Mesodermal cell (in vitro differentiated cells): ENCODE measurements around the gene LHB.

Source experiments
- H3K27ac ChIP-seq: 2 replicates; pipeline ENCODE4 v1.7.0; 2013; ENCODE audit warnings: mild to moderate bottlenecking, low read depth, low read length, moderate library complexity; ENCODE audit not compliant: severe bottlenecking
- H3K36me3 ChIP-seq: 2 replicates; pipeline ENCODE4 v1.7.1; 2013; ENCODE audit warnings: mild to moderate bottlenecking, low read length, moderate library complexity; ENCODE audit not compliant: control insufficient read depth, insufficient read depth
- H3K4me1 ChIP-seq: one replicate; pipeline ENCODE4 v1.7.1; 2013; ENCODE audit warnings: mild to moderate bottlenecking, low read length; ENCODE audit not compliant: insufficient read depth, control insufficient read depth, poor library complexity, severe bottlenecking
- H3K4me3 ChIP-seq: 2 replicates; pipeline ENCODE4 v1.7.0; 2013; ENCODE audit warnings: low read length, control low read depth, mild to moderate bottlenecking; ENCODE audit not compliant: insufficient read depth, poor library complexity, severe bottlenecking; ENCODE audit errors: extremely low read depth
- H3K9me3 ChIP-seq: 2 replicates; pipeline ENCODE4 v1.7.1; 2013; ENCODE audit warnings: mild to moderate bottlenecking, low read length, moderate library complexity; ENCODE audit not compliant: control insufficient read depth
- WGBS, 2 experiments: methylation state at CpG; one replicate each; pipeline ENCODE4 v1.1.5; 2013; ENCODE audit warnings: missing lambda C conversion rate in 2 of 2; ENCODE audit not compliant: insufficient coverage in 2 of 2; 5-methylcytosine and 5-hydroxymethylcytosine counted together

Gene LHB

GRCh38 chr19:48975947-48976847 lies 40.7 kb downstream of the LHB start:
- Histone ChIP-seq H3K36me3 (peaks cover 64% of the 10 kb centered on the region), H3K4me1 (peaks cover 3% of the 10 kb centered on the region), H3K9me3 (no peaks in the 10 kb centered on the region), H3K27ac (no peak overlapping the region), H3K4me3 (no peak overlapping the region)
- 72 to 96% methylated on average over 6 to 7 of the region's 13 CpGs for WGBS, 2 experiments

GRCh38 chr19:48970923-48971395 lies 45.9 kb downstream of the LHB start:
- Histone ChIP-seq H3K27ac (no peak overlapping the region), H3K9me3 (no peaks in the 10 kb centered on the region), H3K36me3 (peaks cover 70% of the 10 kb centered on the region), H3K4me1 (no peaks in the 10 kb centered on the region), H3K4me3 (no peak overlapping the region)
- 19 to 45% methylated on average over 9 to 14 of the region's 19 CpGs for WGBS, 2 experiments

GRCh38 chr19:48970139-48970766 lies 46.6 kb downstream of the LHB start:
- Histone ChIP-seq H3K9me3 (no peaks in the 10 kb centered on the region), H3K27ac (no peak overlapping the region), H3K36me3 (peaks cover 70% of the 10 kb centered on the region), H3K4me1 (no peaks in the 10 kb centered on the region), H3K4me3 (no peak overlapping the region)
- WGBS, 2 experiments: 94 to 97% methylated on average over 18 to 19 of the region's 23 CpGs

GRCh38 chr19:48969276-48970138 lies 47.4 kb downstream of the LHB start:
- Histone ChIP-seq H3K4me1 (peaks cover 3% of the 10 kb centered on the region), H3K36me3 (peaks cover 69% of the 10 kb centered on the region), H3K27ac (no peak overlapping the region), H3K4me3 (no peak overlapping the region), H3K9me3 (no peaks in the 10 kb centered on the region)
- WGBS, 2 experiments: 95 to 98% methylated on average over 27 to 36 of the region's 45 CpGs

- Histone ChIP-seq H3K4me3 (no peak overlapping the region), H3K27ac (no peak overlapping the region), H3K36me3 (peaks cover 62% of the 10 kb centered on the region), H3K4me1 (peaks cover 10% of the 10 kb centered on the region), H3K9me3 (no peaks in the 10 kb centered on the region)
- 96 to 100% methylated on average over 11 to 15 of the region's 15 CpGs for WGBS, 2 experiments
Measured at GRCh38 chr19:48968813-48969218, 48.1 kb downstream of the LHB start.

GRCh38 chr19:48968179-48968661 lies 48.7 kb downstream of the LHB start:
- Histone ChIP-seq H3K27ac (no peak overlapping the region), H3K4me1 (peaks cover 16% of the 10 kb centered on the region), H3K9me3 (no peaks in the 10 kb centered on the region), H3K36me3 (peaks cover 59% of the 10 kb centered on the region), H3K4me3 (no peak overlapping the region)
- WGBS, 2 experiments: 100% methylated on average over 2 to 3 of the region's 4 CpGs

GRCh38 chr19:48967346-48968178 lies 49.3 kb downstream of the LHB start:
- peaks cover 22% of the 10 kb centered on the region for H3K4me1 ChIP-seq
- peak overlapping the region; percentile 90 for H3K4me3 ChIP-seq
- H3K27ac ChIP-seq: peak overlapping the region; percentile 43
- WGBS, 2 experiments: 96 to 99% methylated on average over 11 to 13 of the region's 14 CpGs
- H3K36me3 ChIP-seq: peaks cover 52% of the 10 kb centered on the region
- H3K9me3 ChIP-seq: no peaks in the 10 kb centered on the region

- peaks cover 25% of the 10 kb centered on the region for H3K4me1 ChIP-seq
- H3K27ac ChIP-seq: no peak overlapping the region
- H3K4me3 ChIP-seq: peak overlapping the region; percentile 90
- H3K9me3 ChIP-seq: no peaks in the 10 kb centered on the region
- WGBS, 2 experiments: 83 to 93% methylated on average over 3 to 8 of the region's 10 CpGs
- H3K36me3 ChIP-seq: peaks cover 46% of the 10 kb centered on the region
Measured at GRCh38 chr19:48966541-48967345, 50.1 kb downstream of the LHB start.
